OCI-LY7 (cell line): ENCODE results near the gene EIF4G1. TPM values are rescaled to one million over a fixed set of nuclear protein-coding genes. Genes with fewer than 3 reads are reported as not detected.

Experiments used
- BruUV-seq: library from RNA; stranded (reverse); fragments of 400-500 nt; replicated peaks from 2 replicates; lab custom pipeline; 2021; lab: Mats Ljungman, UMichigan
- CTCF ChIA-PET: fragments of 300-600 bp; sonication (Branson Sonifier 250); formaldehyde crosslinking; loops from one replicate; lab custom pipeline; 2022; ENCODE audit warnings: antibody characterized with exemption; ENCODE audit not compliant: unreplicated experiment; lab: Charles Lee
- POLR2A ChIA-PET: fragments of 300-600 bp; sonication (Branson Sonifier 250); formaldehyde crosslinking; loops from one replicate; lab custom pipeline; 2022; ENCODE audit warnings: antibody characterized with exemption; lab: Charles Lee
- DNase-seq: peaks from one replicate; pipeline ENCODE4 v3.0.0-alpha.2; 2015; ENCODE audit warnings: low spot score
- H2AFZ ChIP-seq: fragments of 200-600 bp; sonication (generic), shearing (Covaris generic); 2 replicates; pipeline ENCODE4 v1.6.1; 2014; ENCODE audit warnings: mild to moderate bottlenecking, antibody characterized with exemption, low read length, moderate library complexity
- H3K27ac ChIP-seq: fragments of 200-600 bp; sonication (generic); 2 replicates; pipeline ENCODE4 v1.5.1; 2014; ENCODE audit warnings: mixed run types, low read depth, mild to moderate bottlenecking, moderate library complexity, low read length, inconsistent platforms; ENCODE audit not compliant: poor library complexity, severe bottlenecking
- H3K36me3 ChIP-seq: fragments of 200-600 bp; sonication (generic); 2 replicates; pipeline ENCODE4 v1.6.1; 2014; ENCODE audit warnings: mild to moderate bottlenecking, antibody characterized with exemption, low read length, moderate library complexity, mixed read lengths; ENCODE audit not compliant: insufficient read depth
- H3K4me1 ChIP-seq: fragments of 200-600 bp; sonication (generic); 2 replicates; pipeline ENCODE4 v1.5.1; 2014; ENCODE audit warnings: mild to moderate bottlenecking, low read length; ENCODE audit not compliant: insufficient read depth, poor library complexity, severe bottlenecking
- H3K4me2 ChIP-seq: fragments of 200-600 bp; sonication (generic); 2 replicates; pipeline ENCODE4 v1.6.1; 2014; ENCODE audit warnings: mild to moderate bottlenecking, low read length
- H3K4me3 ChIP-seq: fragments of 200-600 bp; sonication (generic); 2 replicates; pipeline ENCODE4 v1.5.1; 2014; ENCODE audit warnings: mild to moderate bottlenecking, low read depth, low read length; ENCODE audit not compliant: poor library complexity, severe bottlenecking
- H3K79me2 ChIP-seq: fragments of 200-600 bp; sonication (generic); 2 replicates; pipeline ENCODE4 v1.6.1; 2016; ENCODE audit warnings: low read depth, mild to moderate bottlenecking, low read length, moderate library complexity, mixed read lengths; ENCODE audit not compliant: insufficient read depth
- H3K9me2 ChIP-seq: fragments of 200-600 bp; sonication (generic); 2 replicates; pipeline ENCODE4 v1.6.1; 2016; ENCODE audit warnings: mild to moderate bottlenecking, low read length, mixed read lengths; ENCODE audit not compliant: insufficient read depth
- H3K9me3 ChIP-seq: fragments of 200-600 bp; sonication (generic); 2 replicates; pipeline ENCODE4 v1.6.1; 2014; ENCODE audit warnings: mild to moderate bottlenecking, mixed run types, low read length, mixed read lengths
- H4K20me1 ChIP-seq: fragments of 200-600 bp; sonication (generic); 2 replicates; pipeline ENCODE4 v1.6.1; 2014; ENCODE audit warnings: mild to moderate bottlenecking, antibody characterized with exemption, low read length, moderate library complexity, mixed read lengths; ENCODE audit not compliant: insufficient read depth
- EZH2phosphoT487 ChIP-seq: fragments of 200-600 bp; sonication (generic); IDR thresholded peaks from 2 replicates; pipeline ENCODE4 v1.6.1; 2018; ENCODE audit warnings: low read depth, borderline replicate concordance, mild to moderate bottlenecking, mixed run types, antibody characterized with exemption, low read length, moderate library complexity, mixed read lengths
- intact Hi-C: fragments of 100-400 bp; cut with micrococcal nuclease; formaldehyde crosslinking; loops from one replicate; pipeline ENCODE4 v1.10.0; 2022; ENCODE audit not compliant: unreplicated experiment
- total RNA-seq, 2 experiments: library from RNA; depleted of rRNA in 1 of 2; stranded (reverse); fragments of >200 nt in 1 of 2; shearing (Covaris generic) in 1 of 2; gene quantifications; 2 replicates each; pipeline ENCODE4 v1.2.3, GENCODE V29; 2014 to 2022
- TF ChIP-seq, protein P1 (sequence below): fragments of 200-600 bp; sonication (generic); conservative IDR thresholded peaks from 2 replicates; pipeline ENCODE4 v1.5.1; 2014; ENCODE audit warnings: mild to moderate bottlenecking, antibody characterized with exemption, low read length, moderate library complexity, mixed read lengths

The EIF4G1 gene
- total RNA-seq, 2 experiments from 2014 or later = 245 to 412 TPM

DNA sequence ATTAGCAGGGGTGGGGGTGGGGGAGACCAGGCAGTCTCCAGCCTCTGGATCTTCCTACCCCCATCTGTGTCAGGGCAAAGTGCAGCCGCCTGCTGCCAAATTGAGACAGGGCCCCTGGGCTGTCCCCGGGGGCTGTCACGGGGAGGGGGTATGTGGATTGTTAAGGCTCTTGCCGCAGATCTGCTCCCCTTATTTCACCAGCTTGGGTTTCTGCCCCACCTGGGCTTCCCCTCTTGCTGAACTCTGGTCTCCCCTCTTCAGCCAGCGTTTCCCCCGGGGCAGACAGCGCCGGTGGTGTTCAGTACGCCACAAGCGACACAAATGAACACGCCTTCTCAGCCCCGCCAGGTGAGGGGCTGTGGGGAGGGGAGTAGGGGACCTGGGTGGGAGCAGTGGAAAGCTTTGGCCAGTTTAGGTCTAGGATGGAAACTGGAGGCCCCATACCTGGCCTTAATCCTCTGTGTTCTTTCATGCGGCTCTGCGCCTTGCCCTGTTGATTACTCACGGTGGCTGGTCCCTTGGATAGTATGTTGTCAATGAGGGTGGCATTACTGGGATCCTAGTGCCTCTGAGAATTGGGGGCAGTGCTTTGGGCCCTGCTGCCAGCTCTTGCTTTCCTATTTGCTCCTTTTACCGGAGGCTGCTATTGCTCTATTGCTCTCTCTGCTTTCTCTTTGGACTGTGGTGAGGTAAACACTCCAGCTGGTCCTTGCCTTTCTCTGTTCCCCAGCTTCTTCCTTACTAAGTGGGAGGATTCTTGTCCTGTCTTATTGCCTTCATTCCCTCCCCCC lies 1.7 kb downstream of the EIF4G1 start:
- Histone ChIP-seq H3K4me2 (peak overlapping the region; percentile 100), H3K9me2 (no peaks in the 10 kb centered on the region), H3K36me3 (peaks cover 64% of the 10 kb centered on the region), H3K9me3 (no peaks in the 10 kb centered on the region), H2AFZ (no peak overlapping the region), H3K4me1 (peaks cover 25% of the 10 kb centered on the region), H3K79me2 (peaks cover 51% of the 10 kb centered on the region), H4K20me1 (peaks cover 37% of the 10 kb centered on the region), H3K27ac (peak overlapping the region; percentile 62), H3K4me3 (peak overlapping the region; percentile 97)
- intact Hi-C loops = no loop called here
- BruUV-seq = no TSS peak
- POLR2A ChIA-PET = interaction anchor here (0.5 to 1.4 kb wide), 3 partner anchors 46 to 607 kb away, joined by 3 read pairs; partner anchors contain the start of gene EEF1AKMT4
- CTCF ChIA-PET = interaction anchor here (0.5 kb wide), 1 partner anchor 10 kb away, joined by 3 read pairs; no protein-coding TSS in a partner anchor
- DNase-seq = no peak
- TF ChIP-seq, protein P1, sequence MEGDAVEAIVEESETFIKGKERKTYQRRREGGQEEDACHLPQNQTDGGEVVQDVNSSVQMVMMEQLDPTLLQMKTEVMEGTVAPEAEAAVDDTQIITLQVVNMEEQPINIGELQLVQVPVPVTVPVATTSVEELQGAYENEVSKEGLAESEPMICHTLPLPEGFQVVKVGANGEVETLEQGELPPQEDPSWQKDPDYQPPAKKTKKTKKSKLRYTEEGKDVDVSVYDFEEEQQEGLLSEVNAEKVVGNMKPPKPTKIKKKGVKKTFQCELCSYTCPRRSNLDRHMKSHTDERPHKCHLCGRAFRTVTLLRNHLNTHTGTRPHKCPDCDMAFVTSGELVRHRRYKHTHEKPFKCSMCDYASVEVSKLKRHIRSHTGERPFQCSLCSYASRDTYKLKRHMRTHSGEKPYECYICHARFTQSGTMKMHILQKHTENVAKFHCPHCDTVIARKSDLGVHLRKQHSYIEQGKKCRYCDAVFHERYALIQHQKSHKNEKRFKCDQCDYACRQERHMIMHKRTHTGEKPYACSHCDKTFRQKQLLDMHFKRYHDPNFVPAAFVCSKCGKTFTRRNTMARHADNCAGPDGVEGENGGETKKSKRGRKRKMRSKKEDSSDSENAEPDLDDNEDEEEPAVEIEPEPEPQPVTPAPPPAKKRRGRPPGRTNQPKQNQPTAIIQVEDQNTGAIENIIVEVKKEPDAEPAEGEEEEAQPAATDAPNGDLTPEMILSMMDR = no peak
- TF ChIP-seq EZH2phosphoT487 = no peak

DNA sequence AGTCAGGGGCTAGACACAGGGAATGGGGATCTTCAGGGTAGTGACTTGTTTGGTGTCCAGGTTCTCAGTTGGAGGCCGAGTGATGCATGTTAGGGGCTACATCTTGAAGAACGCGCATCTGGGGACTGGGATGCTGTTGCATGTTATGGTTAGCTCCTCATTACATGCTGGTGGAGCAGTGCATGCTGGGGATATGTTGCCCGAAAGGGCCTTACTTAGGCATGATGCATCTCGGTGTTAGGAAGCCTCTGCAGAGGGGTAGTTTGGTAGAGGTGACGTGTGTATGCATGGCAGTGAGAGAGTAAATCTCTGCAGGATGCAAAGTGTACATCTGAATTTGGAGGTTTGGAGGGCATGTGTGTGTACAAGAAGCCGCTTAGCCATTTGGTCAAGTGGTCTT lies 2.4 kb downstream of the EIF4G1 start:
- intact Hi-C loops = no loop called here
- peak overlapping the region; percentile 97 for H3K4me3 ChIP-seq

More for the DNA sequence above, 2.4 kb downstream of the EIF4G1 start:
- H3K4me2 ChIP-seq = peak overlapping the region; percentile 100
- no peak overlapping the region for H3K27ac ChIP-seq
- no TSS peak for BruUV-seq
- POLR2A ChIA-PET = interaction anchor here (1.4 kb wide), 1 partner anchor 67 kb away, joined by 3 read pairs; the partner anchor contains the start of gene EEF1AKMT4
- H3K36me3 ChIP-seq = peaks cover 71% of the 10 kb centered on the region
- H3K79me2 ChIP-seq = peaks cover 51% of the 10 kb centered on the region
- H3K9me3 ChIP-seq = no peaks in the 10 kb centered on the region
- TF ChIP-seq, protein P1 = no peak
- TF ChIP-seq EZH2phosphoT487 = no peak
- CTCF ChIA-PET = no interaction called here
- H4K20me1 ChIP-seq = peaks cover 37% of the 10 kb centered on the region
- H3K4me1 ChIP-seq = peaks cover 25% of the 10 kb centered on the region
- no peak overlapping the region for H2AFZ ChIP-seq
- no peak for DNase-seq
- H3K9me2 ChIP-seq = no peaks in the 10 kb centered on the region
